H1 (cell line): Measurements from ENCODE around the gene CPNE8. TPM values are rescaled to one million over a fixed set of nuclear protein-coding genes. Genes with fewer than 3 reads are reported as not detected.

Source experiments
- CTCF ChIA-PET: fragments of 300-600 bp; sonication (Branson Sonifier 250); formaldehyde crosslinking; loops from one replicate; lab custom pipeline; 2021; ENCODE audit not compliant: partially characterized antibody; lab: Charles Lee
- POLR2A ChIA-PET: fragments of 300-600 bp; sonication (Branson Sonifier 250); formaldehyde crosslinking; loops from one replicate; lab custom pipeline; 2021; ENCODE audit warnings: inconsistent platforms; ENCODE audit not compliant: partially characterized antibody; lab: Charles Lee
- DNase-seq, 2 experiments: peaks; one replicate each; pipeline versions ENCODE4 v3.0.0 to v3.0.0-alpha.2; 2010 to 2022; ENCODE audit warnings: low spot score in 2 of 2, low read depth in 1 of 2, mixed read lengths in 1 of 2
- FAIRE-seq: peaks from 2 replicates; lab custom pipeline; 2011; peaks lifted over from hg19 to GRCh38; lab: Jason Lieb, UNC
- H2AFZ ChIP-seq: 2 replicates; pipeline ENCODE4 v1.8.1; 2012; ENCODE audit warnings: low read length, inconsistent platforms
- H2AK5ac ChIP-seq: 2 replicates; pipeline ENCODE4 v1.6.1; 2013; ENCODE audit warnings: low read depth, low read length
- H2BK120ac ChIP-seq: replicated peaks from 2 replicates; pipeline ENCODE3; 2013; ENCODE audit warnings: low read depth, low read length, inconsistent platforms
- H2BK12ac ChIP-seq: 2 replicates; pipeline ENCODE4 v1.6.1; 2013; ENCODE audit warnings: low read depth, low read length
- H2BK15ac ChIP-seq: 2 replicates; pipeline ENCODE4 v1.6.1; 2013; ENCODE audit warnings: low read length
- H2BK20ac ChIP-seq: 2 replicates; pipeline ENCODE4 v1.6.1; 2013; ENCODE audit warnings: low read length
- H2BK5ac ChIP-seq: 2 replicates; pipeline ENCODE4 v1.6.1; 2013; ENCODE audit warnings: low read depth, low read length
- H3K14ac ChIP-seq: 2 replicates; pipeline ENCODE4 v1.6.1; 2013; ENCODE audit warnings: inconsistent platforms; ENCODE audit not compliant: insufficient read length
- H3K18ac ChIP-seq: 2 replicates; pipeline ENCODE4 v1.6.1; 2013; ENCODE audit warnings: low read length; ENCODE audit errors: extremely low read depth
- H3K23ac ChIP-seq: 2 replicates; pipeline ENCODE4 v1.6.1; 2013; ENCODE audit warnings: inconsistent platforms; ENCODE audit not compliant: insufficient read length
- H3K23me2 ChIP-seq: 2 replicates; pipeline ENCODE4 v1.6.1; 2013; ENCODE audit warnings: low read depth, low read length
- H3K27ac ChIP-seq: 2 replicates; pipeline ENCODE4 v1.6.1; 2011; ENCODE audit warnings: low read depth, low read length, inconsistent platforms
- H3K27me3 ChIP-seq, 4 experiments: replicated peaks in 1 of 4; 1 replicate in 1 of 4; 2 replicates in 3 of 4; pipeline versions ENCODE4 v1.6.1 to v1.8.1; 2011 to 2013; ENCODE audit warnings: low read length in 3 of 4, mild to moderate bottlenecking in 3 of 4, inconsistent platforms in 2 of 4, mixed read lengths in 2 of 4, moderate library complexity in 1 of 4; ENCODE audit not compliant: control insufficient read depth in 3 of 4, insufficient read depth in 3 of 4; ENCODE audit errors: extremely low read depth in 1 of 4
- H3K36me3 ChIP-seq, 4 experiments: 2 replicates each; pipeline versions ENCODE4 v1.6.1 to v1.8.1; 2011 to 2013; ENCODE audit warnings: mild to moderate bottlenecking in 4 of 4, low read length in 3 of 4, moderate library complexity in 2 of 4, control low read depth in 1 of 4, inconsistent platforms in 1 of 4; ENCODE audit not compliant: insufficient read depth in 4 of 4, control insufficient read depth in 2 of 4
- H3K4ac ChIP-seq: replicated peaks from 2 replicates; pipeline ENCODE3; 2013; ENCODE audit warnings: low read length, low read depth, mixed read lengths, inconsistent platforms; ENCODE audit not compliant: insufficient read length
- H3K4me1 ChIP-seq, 4 experiments: replicated peaks in 1 of 4; 1 replicate in 1 of 4; 2 replicates in 3 of 4; pipeline versions ENCODE4 v1.6.1 to v1.8.1; 2011 to 2013; ENCODE audit warnings: low read length in 3 of 4, inconsistent platforms in 2 of 4, mixed read lengths in 1 of 4; ENCODE audit not compliant: insufficient read depth in 4 of 4, control insufficient read depth in 3 of 4
- H3K4me2 ChIP-seq, 2 experiments: 2 replicates each; pipeline versions ENCODE4 v1.6.1 to v1.8.1; 2011 to 2013; ENCODE audit warnings: low read depth in 2 of 2, low read length in 2 of 2, control low read depth in 1 of 2, inconsistent platforms in 1 of 2, mild to moderate bottlenecking in 1 of 2; ENCODE audit not compliant: insufficient read depth in 1 of 2
- H3K4me3 ChIP-seq, 4 experiments: fragments of 200-600, 300-600 bp in 1 of 4; sonication (generic), shearing (Covaris generic), sonication (Bioruptor Twin) in 1 of 4; 2 replicates each; pipeline versions ENCODE4 v1.5.1 to v1.8.1; 2011 to 2016; ENCODE audit warnings: low read length in 4 of 4, low read depth in 3 of 4, control low read depth in 2 of 4, inconsistent platforms in 2 of 4, mild to moderate bottlenecking in 2 of 4, mixed read lengths in 1 of 4, moderate library complexity in 1 of 4; ENCODE audit not compliant: insufficient read depth in 2 of 4; ENCODE audit errors: extremely low read depth in 1 of 4
- H3K56ac ChIP-seq: replicated peaks from 2 replicates; pipeline ENCODE3; 2013; ENCODE audit warnings: low read depth, mild to moderate bottlenecking, mixed read lengths, low read length, inconsistent platforms; ENCODE audit not compliant: insufficient read length
- H3K79me1 ChIP-seq: 2 replicates; pipeline ENCODE4 v1.6.1; 2013; ENCODE audit warnings: low read depth, low read length, control low read depth
- H3K79me2 ChIP-seq, 2 experiments: 2 replicates each; pipeline versions ENCODE4 v1.6.1 to v1.8.1; 2012 to 2013; ENCODE audit warnings: low read length in 2 of 2, mild to moderate bottlenecking in 2 of 2, inconsistent platforms in 1 of 2; ENCODE audit not compliant: insufficient read depth in 2 of 2, control insufficient read depth in 1 of 2
- H3K9ac ChIP-seq, 4 experiments: replicated peaks in 1 of 4; 1 replicate in 1 of 4; 2 replicates in 3 of 4; pipeline versions ENCODE4 v1.6.1 to v1.8.1; 2011 to 2013; ENCODE audit warnings: low read depth in 3 of 4, low read length in 3 of 4, control low read depth in 2 of 4, mild to moderate bottlenecking in 2 of 4, moderate library complexity in 2 of 4, inconsistent platforms in 1 of 4; ENCODE audit errors: extremely low read depth in 1 of 4
- H3K9me3 ChIP-seq, 2 experiments: 2 replicates each; pipeline versions ENCODE4 v1.6.1 to v1.8.1; 2012 to 2013; ENCODE audit warnings: mild to moderate bottlenecking in 2 of 2, moderate library complexity in 2 of 2, control low read depth in 1 of 2, inconsistent platforms in 1 of 2, low read depth in 1 of 2, low read length in 1 of 2, mixed read lengths in 1 of 2; ENCODE audit not compliant: insufficient read depth in 2 of 2
- H4K20me1 ChIP-seq, 2 experiments: replicated peaks in 1 of 2; 2 replicates each; pipeline versions ENCODE3 to v1.8.1; 2011 to 2013; ENCODE audit warnings: inconsistent platforms in 2 of 2, low read length in 2 of 2, mild to moderate bottlenecking in 1 of 2; ENCODE audit not compliant: insufficient read depth in 2 of 2, control insufficient read depth in 1 of 2
- H4K5ac ChIP-seq: 2 replicates; pipeline ENCODE4 v1.6.1; 2013; ENCODE audit warnings: low read length, low read depth, mixed read lengths, inconsistent platforms; ENCODE audit not compliant: insufficient read length
- H4K8ac ChIP-seq: 2 replicates; pipeline ENCODE4 v1.8.0; 2013; ENCODE audit warnings: mild to moderate bottlenecking, moderate library complexity, low read length, inconsistent platforms; ENCODE audit not compliant: insufficient read depth; ENCODE audit errors: extremely low read depth
- H4K91ac ChIP-seq: replicated peaks from 2 replicates; pipeline ENCODE3; 2013; ENCODE audit warnings: low read length, mixed read lengths, inconsistent platforms; ENCODE audit not compliant: insufficient read length
- CEBPB ChIP-seq: IDR thresholded peaks from 2 replicates; pipeline ENCODE4 v1.6.1; 2012; ENCODE audit warnings: low read depth, low read length
- RXRA ChIP-seq: IDR thresholded peaks from 2 replicates; pipeline ENCODE4 v1.6.1; 2011; ENCODE audit warnings: low read depth, mild to moderate bottlenecking, low read length, moderate library complexity; ENCODE audit not compliant: insufficient read depth
- WGBS, 2 experiments: shearing (Covaris generic) in 1 of 2; methylation state at CpG; one replicate each; pipeline versions ENCODE4 v1.1.6 to v1.1.7; 2013 to 2015; ENCODE audit warnings: low lambda C conversion rate in 2 of 2, mixed read lengths in 2 of 2, inconsistent platforms in 1 of 2, low coverage in 1 of 2, missing lambda C conversion rate in 1 of 2; ENCODE audit not compliant: insufficient replicate concordance in 2 of 2, insufficient coverage in 1 of 2, insufficient read length in 1 of 2; ENCODE audit errors: extremely low coverage in 1 of 2, missing lambda C conversion rate in 1 of 2; 5-methylcytosine and 5-hydroxymethylcytosine counted together
- polyA plus RNA-seq, 7 experiments: library from polyadenylated mRNA; depleted of rRNA in 3 of 7; stranded (reverse) in 5 of 7; unstranded in 2 of 7; fragments of >200 nt in 5 of 7; fragments of 200-250 nt in 2 of 7; gene quantifications; 1 replicate in 5 of 7; 2 replicates in 1 of 7; 4 replicates in 1 of 7; pipeline versions ENCODE4 v1.2.1 to v1.2.3, GENCODE V29; 2011 to 2013; ENCODE audit warnings: missing spikeins in 2 of 7, mixed read lengths in 2 of 7
- total RNA-seq: library from RNA; stranded (reverse); fragmentation: NEBNext Ultra II Directional; extraction: Animal tissue kit (Norgen Biotek cat#: 25700); gene quantifications from 2 replicates; pipeline ENCODE4 v1.2.1, GENCODE V29; 2021

The CPNE8 gene
- total and polyA plus RNA-seq, 2 of the 8 experiments (the other 6 are each of a cell fraction or from before 2014, with no cell fraction given): 2.5 to 6.8 TPM

DNA sequence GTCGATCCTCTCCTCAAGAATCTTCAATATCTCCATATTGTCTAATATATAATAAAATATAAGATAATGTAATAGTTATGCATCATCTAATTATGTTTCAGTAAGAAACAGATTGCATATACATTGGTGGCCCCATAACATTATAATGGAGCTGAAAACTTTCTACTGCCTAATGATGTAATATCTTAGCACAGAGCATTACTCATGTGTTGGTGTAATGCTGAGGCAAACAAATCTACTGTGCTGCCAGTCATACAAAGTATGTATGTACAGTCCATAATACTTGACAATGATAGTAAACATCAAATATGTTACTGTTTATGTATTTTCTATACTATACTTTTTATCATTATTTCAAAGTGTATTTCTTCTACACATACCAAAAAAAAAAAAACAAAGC, 128.7 kb downstream of the CPNE8 start:
- Histone ChIP-seq H2BK120ac (no peak overlapping the region), H3K4me2 (no peak overlapping the region), H3K27me3 (no peaks in the 10 kb centered on the region), H3K9ac (no peak overlapping the region), H4K20me1 (no peaks in the 10 kb centered on the region), H3K4me3 (no peak overlapping the region), H2BK15ac (no peak overlapping the region), H3K23ac (no peak overlapping the region), H3K9me3 (0 out of 4 replicates have a peak, but pooled peaks cover 0 to 3% of the 10 kb centered on the region in 2 experiments), H2AFZ (no peak overlapping the region), H3K56ac (no peak overlapping the region), H3K23me2 (no peaks in the 10 kb centered on the region), H2BK20ac (no peak overlapping the region), H4K91ac (no peak overlapping the region), H3K27ac (no peak overlapping the region), H4K5ac (no peak overlapping the region), H2AK5ac (no peak overlapping the region), H3K18ac (no peak overlapping the region), H3K36me3 (no peaks in the 10 kb centered on the region; a peak in 2 of 8 replicates)
- ChIA-PET CTCF (interaction anchor here (0.7 kb wide), 1 partner anchor 25 kb away, joined by 3 read pairs; no protein-coding TSS in a partner anchor), POLR2A (no interaction called here)
- WGBS, 2 experiments: 96% methylated on average over 1 of the region's 1 CpG; no CpG with 5 or more reads in 1 of the 2 experiments
- FAIRE-seq (no peak), DNase-seq (no peak)
- TF ChIP-seq RXRA (no peak), CEBPB (no peak)
- TF ChIP-seq, all 59 proteins: peak for 0
- Histone ChIP-seq H2BK5ac (no peak overlapping the region), H2BK12ac (no peak overlapping the region), H3K79me2 (no peaks in the 10 kb centered on the region), H3K14ac (no peak overlapping the region), H3K4me1 (no peaks in the 10 kb centered on the region), H4K8ac (no peak overlapping the region), H3K79me1 (no peaks in the 10 kb centered on the region), H3K4ac (no peak overlapping the region)
